HK-2 (cell line): ENCODE measurements around the gene TBC1D10A.

Source experiments
- DNase-seq: peaks from one replicate; pipeline ENCODE4 v3.0.0-alpha.2; 2018; ENCODE audit not compliant: unreplicated experiment

TBC1D10A gene

DNA sequence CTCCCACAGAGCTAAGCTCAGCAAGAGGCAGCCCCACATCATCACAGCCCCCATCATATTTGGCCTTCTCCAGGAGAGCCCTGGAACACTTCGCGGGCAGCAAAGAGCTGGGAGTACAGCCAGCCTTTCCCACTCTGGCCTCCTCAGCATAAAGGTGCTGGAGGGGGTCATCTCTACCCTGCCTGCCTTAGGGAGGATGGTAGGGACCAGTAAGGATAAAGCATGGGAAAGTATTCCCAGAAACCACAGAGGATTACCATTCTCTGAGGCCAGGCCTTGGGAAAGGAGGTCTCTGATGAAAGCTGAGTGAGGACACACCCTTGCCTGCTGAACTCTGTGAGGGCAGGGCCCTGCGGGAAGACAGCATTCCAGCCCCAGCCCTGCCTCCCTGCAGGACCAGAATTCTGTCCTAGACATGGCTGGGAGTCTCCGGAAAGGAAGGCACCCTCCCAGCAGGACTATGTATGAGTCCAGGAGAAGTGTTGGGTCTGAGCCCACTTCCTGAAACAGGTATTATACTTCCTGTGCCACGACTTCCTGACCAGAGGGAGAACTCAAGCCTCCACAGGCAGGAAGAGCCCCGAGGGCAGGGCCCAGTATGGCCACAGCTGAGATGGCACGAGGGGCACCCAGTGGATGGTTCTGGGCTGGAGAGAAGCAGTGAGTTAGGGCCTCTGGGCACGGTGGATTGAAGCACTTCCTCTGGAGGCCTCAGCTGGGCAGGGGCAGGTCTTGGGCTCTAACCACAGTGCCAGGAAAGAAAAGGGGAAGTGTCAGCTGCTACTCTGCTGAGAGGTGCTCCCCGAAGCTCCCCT is 24.5 kb downstream of the TBC1D10A start:
- DNase-seq, result no peak

DNA sequence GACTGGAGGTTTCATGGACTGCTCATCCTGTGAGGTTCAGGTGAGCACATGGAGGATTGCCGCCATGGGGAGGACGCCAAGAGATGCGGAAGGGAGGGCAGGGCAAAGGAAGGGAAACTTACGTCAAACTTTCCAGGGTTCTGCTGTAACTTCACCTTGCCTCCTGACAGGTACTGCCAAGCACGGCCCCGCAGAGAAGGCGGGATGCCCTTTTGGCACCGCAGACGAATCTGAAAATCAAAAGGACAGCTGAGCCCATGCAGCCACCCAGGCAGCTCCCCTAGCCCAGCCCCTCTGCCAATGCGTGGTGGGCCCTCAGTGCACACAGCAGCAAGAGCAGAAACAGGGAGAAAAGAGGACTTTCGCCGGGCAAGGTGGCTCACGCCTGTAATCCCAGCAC is 27.4 kb downstream of the TBC1D10A start:
- no peak for DNase-seq

DNA sequence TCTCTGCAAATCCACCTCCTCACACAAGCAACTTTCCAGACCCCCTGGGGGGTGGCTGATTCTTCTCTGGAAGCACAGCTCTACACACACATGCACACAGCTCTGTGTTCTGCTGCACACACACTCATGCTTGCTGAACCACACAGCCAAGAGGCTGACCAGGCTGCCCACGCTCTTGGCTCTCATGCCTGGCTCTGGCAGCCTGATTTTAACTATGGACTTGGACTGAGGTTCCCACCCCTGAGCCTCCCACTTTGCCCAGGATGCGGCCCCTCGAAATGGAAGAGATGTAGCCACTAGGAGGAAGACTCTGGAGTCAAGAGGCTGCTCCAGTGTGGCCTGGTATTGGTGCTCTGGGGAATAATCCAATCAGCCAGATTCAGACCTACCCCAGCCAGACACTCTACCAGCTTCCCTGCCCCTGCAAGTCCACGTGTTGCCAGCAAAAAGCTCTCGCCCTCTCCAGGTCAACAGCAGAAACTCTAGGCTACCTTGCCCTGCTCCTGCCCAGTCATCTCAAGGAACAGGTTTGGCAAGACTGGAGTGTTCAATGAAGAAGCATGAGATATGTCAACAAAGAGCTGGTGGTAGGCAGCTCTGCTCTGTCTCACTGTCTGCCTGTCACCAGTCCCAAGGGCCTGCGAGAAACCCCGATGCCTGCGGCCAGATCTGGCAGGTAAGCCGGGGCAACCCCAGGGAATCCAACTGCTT is 28.6 kb downstream of the TBC1D10A start:
- DNase-seq, result no peak

DNA sequence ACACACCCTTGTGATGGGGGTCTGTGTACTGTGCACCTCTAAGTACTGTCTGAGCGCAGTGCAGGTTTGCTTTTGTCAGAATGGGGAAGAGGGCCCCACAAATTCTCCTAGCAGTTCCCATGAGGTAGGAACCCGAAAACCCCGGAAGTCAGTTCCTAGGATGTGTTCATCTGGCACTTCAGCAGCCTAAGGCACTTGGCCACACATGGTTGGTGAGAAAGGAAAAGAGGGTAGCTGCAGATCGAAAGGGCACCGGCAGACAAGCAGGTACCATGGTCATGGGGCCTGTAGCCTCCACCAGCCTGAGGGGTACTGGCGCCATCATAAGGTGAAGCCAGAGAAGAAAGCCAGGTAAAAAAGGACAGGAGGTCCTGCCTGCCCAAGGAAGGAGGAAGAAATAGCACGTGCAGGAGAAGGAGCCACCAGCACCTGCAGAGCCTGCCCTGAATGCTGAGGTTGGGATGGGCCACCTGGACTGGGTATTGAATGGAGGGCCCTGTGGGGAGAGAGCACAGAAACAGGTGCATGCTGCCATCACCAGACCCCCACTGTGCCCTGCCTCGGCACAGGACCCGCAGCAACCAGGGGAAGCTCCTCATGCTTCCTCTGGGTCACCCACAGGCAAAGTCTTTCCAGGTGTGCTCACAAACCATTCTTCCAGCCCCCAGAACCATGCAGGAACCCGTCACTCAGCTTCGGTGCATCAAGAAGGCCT is 29.3 kb downstream of the TBC1D10A start:
- DNase-seq, result no peak

DNA sequence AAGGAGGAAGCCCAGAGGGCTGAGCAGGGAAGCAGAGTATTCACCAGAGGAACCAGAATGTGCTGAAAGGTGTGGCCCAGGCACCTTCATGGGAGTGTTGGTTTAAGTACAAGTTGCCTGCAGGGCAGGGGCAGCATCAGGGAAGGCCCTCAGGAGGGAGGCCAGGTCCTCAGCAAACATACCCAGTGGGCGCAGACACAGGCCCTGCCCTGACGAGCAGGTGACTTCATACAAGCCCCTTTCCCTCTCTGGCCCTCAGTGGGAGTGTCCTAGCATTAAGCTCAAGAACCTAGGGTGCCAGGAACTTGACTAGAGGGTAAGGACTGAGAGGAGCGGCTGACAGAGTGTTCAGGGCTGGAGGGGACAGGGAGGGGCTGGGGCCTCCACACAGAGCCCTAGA is 29.9 kb downstream of the TBC1D10A start:
- DNase-seq, result no peak

DNA sequence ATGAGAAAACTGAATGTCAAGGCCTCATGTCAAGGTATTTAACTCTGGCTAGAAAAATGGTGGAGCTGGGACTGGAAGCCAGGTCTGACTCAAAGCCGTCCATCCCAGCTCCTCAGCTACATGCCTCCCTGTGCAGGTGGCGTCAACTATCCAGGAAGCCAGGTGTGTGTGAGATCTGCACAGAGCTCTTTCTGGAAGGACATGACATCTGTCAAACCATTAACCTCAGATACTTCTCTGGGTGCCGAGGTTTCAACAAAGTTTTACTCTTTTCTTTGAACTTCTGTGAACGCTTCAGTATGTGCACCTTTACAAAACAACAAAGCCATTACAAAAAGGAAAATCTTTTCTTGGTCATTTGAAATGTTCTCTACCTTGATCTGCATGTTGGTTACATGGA is 30.4 kb downstream of the TBC1D10A start:
- no peak for DNase-seq

DNA sequence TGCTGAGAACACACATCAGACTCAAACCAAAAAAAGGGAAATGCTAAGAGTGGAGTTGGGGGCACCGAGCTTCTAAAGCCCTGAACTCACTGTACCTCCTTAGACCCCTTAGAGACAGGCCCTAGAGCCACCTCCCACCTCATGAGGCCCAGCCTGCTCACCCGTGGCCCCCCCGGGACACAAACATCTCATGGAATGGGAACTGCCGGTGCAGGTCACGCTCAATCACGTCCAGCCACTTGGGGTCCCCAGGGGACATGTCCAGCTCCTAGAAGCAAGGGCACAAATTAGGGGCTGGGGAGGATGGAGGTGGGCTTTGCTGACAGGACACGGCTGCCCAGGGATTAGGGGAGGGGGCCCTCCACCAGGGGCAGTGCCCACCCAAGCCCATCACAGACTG is 31.2 kb downstream of the TBC1D10A start:
- no peak for DNase-seq

DNA sequence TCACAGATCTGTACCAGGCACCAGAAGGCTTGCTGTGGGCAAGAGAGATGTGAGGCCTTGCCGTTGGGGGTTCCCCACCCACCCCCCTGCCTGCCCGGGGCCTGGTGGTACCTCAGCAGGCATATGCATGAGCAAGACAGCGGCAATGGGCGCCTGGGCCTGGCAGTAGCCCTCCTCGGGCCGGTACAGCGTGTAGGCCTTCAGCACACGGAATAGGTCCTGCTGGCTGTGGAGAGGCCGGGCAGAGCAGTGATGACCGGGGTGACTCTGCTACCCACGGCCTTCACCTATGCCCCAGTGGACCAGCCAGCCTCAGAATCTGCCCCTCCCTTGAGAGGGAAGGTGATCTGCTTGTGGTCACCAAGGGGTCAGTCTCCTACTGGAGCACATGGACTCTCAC is 31.9 kb downstream of the TBC1D10A start:
- DNase-seq, result no peak

DNA sequence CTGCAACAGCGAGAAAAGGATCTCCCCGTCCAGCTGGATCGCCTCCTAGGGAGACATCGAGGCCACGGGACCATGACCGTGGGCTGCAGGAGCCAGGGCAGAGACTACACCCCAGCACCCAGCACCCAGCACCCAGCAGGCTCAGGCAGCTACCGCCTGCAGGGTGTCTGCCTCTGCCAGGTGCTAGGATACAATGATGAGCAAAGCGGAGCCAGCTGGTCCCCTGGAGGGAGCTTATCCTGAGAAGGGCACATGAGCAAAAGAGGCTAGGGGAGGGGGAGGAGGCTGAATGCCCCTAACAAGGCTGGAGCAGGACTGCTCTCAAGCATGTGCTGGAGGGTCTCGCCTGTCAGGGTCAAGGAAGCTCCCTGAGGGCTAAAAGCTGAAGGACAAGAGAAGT is 32.7 kb downstream of the TBC1D10A start:
- DNase-seq, result no peak

DNA sequence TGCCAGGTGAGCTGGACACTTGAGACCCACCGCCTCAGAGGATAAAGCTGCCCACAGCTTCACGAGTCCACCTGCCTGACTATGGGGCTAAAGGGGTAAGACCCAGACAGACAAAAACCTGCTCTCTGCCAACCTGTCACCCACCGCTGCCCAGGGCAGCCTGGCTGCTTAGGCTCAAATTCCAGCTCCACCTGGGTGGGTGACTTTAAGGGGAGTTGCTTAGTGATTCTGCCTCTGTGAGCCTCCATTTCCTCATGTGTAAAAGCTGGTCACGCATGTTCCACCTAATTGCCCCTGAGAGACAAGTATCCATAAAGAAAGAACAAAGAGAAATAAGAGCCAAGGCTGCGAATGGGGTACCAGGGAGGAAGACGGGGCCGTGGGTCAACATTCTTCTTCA is 33.7 kb downstream of the TBC1D10A start:
- DNase-seq, result no peak

DNA sequence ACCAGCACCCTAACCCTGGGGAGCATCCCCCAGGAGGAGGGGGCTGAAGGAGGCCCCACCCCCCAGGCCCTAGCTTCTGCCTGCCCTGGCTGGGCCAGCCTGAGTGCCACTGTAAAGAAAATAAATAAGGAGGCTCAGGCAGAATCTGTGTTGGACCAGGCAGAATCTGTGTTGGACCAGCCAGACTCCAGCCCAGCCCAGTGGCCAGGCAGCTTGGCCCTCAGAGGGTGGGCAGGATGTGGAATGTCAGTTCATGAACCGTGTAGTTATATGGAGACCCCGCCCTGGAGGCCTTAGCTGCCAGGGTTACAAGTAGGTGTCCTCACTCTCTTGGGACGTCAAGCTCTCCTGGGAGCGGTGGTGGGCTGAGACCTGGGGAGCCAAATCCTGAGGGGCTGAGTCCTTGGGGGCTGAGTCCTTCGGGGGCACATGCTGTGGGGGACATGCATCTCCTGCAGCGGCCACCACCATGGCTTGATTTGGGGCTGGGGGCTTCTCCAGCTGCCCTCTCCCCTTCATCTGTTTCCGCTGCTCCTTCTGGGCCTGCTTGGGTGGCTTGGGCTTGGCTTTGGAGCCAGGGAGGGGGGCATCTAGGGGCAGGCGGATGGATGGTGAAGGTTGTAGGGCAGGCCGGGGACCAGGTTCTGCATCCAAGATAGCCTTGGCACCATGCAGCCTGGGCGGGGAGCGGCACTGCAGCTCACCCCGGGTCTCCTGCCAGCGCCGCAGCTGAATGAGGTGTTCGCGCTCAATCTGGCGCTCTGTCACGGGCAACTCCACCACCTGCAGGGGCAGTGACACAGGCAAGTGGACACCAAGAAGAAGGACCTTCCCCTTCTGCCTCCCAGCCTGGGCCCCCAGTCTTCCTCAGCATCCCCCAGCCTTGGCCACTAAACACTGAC is 34.4 kb downstream of the TBC1D10A start:
- DNase-seq, result no peak

DNA sequence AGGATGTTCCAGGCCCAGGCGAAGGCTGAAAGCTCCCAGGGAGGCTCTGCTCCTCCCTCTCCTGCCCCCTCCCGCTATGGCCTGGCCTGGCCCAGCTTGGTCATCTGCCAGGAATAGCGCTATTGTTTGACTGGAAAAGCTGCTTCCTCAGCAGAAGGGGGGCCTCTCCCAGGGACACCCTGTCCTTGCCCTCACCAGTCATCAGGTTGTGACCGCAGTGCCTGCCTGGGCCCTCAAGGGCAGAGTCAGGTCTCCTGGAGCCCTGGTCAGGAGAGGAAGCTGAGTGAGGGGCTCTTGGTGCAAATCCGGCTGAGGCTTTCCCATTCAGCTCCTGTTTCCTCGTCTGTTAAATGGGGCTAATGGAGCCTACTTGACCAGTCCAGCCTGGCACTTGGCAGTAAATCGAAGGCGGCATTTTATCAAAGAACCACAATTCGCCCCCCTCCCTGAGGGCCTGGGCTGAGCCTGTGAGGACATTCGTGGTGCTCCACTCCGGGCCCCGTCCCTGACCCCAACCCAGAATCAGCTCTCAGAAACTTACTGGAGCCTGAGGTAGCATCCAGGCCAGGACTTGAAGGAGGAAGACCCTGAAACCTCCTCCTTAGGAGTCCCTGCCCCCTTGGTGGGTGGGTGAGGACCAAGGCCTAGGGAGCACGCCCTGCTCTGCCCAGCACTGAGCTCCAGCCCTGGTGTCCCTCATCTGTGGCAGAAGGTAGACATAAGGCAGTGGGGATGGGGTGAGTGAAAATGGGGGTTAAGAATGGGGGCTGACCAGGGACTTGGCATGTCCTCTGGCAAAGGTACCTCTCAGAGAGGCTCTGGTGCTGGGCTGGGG is 35.5 kb downstream of the TBC1D10A start:
- DNase-seq, result peak; percentile 76

DNA sequence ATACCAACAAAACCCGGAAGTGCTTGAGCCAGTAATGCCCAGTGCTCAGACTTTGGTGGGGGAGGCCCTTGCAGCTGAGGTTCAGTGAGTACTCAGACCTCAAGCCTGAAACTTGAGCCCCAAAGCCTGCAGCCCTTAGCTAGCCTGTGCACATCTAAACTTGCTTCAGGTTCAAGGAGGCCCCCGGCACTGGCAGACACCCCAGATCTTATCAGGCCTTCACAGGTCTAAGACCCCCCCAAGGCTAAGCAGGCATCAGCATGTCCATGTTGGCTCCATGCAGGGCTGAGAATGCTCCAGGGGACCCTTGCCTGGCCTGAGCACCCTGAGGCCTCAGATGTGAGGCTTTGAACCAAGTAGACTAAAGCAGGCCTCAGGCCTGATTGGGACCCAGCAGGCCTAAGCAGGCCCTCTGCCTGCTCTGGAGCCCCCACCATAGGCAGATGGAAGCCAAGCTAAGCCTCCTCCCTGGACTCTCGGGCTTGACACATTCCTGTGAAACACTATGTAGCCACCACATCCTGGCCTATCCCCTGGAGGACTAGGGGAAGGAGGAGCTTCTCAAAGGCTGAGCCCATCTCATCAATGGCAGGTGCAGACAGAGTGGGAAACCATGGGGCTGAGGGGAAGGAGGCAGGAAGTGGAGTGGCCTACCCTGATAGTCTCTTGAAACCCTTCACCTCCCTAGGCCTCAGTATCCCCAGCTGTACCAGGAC is 36.2 kb downstream of the TBC1D10A start:
- DNase-seq, result peak; percentile 61

DNA sequence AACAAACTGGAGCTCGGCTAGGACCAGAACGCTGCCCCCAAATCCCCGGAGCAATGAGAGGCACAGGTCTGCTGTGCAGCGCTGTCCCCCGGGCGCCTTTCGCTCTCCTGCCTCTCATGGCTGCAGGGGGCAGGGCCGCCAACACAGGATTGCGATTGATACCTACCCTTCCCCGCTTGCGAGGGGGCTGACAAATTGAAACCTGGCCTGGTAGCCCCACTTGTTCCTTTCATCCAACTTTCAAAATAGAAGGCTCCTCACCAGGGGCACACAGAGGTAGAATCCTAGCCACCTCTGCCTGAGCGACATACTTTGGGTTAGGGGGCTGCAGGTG is 36.8 kb downstream of the TBC1D10A start:
- DNase-seq, result no peak

DNA sequence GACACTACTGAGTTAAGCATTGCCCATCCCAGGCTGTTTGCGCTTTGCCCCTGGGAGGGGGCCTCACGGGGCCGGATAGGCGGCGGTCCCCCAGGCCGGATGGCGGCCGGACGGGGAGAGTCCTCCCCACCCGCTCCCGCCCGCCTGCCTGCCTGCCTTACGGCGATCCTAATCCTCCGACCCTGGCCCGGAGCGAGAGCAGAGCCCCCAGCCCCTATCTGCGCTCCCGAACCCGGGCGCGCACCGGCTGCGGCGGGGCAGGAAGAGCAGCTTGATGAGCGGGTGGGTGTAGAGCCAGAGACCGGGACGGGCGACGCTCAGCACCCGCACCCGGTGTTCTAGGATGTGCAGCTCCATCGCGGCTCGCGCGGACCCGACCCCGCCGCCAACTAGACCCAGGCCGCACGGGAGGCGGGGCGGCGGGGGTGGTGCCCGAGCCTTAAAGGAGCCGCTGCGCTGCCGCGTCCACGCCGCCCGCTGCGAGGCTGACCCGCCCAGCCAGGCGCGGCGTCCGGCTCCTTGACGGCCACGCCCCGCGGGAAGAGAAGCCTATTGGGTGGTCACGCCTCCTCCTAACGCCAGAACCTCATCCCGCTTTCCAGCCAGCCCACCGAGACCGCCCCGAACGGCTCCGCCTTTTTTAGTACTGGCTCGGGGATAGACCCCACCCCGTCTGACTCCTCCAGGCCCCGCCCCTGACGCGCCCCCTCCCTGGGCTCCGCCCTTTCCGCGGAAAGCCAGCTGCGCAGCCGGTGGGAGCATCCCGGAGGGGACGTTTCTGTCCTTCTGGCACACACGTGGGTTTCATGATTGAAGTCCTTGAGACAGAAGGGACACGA is 37.4 kb downstream of the TBC1D10A start, which contains the start of gene CASTOR1:
CASTOR1 (minus strand) TSS at position 365 of the 839 bp plus-strand sequence; CDS start at position 357, 8 bp downstream.
- peak; percentile 96 for DNase-seq

DNA sequence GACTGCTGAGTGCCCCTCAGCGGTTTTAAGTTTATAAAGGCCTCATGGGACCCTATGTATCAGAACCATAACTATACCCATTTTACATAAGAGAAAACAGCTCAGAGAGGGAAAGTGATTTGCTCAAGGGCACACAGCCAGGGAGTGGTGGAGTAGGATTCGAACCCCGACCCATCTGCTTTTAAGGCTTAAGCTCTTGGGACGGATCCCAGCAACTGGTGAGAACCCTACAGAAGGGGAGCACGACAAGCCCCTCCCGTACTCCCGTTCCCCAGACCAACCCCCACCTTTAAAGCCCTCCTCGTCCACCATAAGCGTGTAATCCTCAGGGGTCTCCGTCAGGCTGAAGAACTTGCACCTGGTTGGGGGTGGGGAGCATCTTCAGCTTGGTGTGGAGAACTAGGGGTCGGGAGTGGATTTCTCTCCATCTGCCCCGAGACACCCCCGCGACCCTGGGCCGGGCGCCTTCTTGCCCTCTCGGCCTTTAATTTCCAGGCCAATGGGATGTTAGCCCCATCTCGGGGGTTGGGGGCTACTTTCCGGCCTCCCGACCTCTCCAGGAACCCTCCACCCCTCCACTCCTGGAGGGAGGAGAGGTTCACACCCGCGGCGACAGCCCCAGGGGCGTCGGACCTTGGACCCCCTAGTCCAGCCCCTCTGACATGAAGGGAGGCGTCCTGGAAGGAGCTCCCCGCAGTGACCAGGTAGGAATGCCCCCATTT is 38.2 kb downstream of the TBC1D10A start:
- DNase-seq, result no peak

DNA sequence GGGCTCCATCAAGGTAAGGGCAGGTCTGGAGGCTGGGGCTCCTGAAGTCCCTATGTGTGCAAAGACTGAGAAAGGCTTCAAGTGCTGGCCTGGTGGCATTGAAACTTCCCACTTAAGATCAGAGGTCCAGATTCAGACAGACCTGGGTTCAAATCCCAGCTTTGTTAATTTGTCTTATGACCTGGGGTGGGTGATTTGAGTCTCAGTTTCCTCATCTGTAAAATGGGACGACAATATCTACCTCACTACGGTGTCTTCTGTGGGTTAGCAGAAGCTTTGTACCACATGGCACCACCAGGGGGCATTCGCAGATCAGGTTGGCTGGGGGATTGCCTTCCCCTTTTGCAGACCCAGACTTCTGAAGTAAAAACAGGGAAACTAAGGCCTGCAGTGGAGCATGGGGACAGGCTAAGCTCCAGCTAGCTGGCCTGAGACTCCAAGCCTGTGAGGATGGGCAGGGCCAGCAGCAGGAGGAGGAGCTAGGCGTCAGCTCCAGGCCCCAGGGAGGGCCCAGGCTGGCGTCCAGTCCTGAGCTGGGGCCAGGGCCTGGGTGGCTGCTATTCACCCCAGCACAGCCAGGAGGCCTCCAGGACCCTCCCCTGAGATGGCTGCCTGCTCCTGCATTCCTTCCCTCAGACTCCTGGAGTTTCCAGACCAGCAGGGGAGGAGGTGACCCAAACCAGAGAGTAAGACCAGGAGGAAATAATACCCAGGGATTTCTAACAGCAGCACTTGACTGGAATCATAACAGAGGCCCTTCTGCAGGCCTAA is 38.9 kb downstream of the TBC1D10A start:
- peak; percentile 87 for DNase-seq
